MM.1S (cell line): ENCODE data around the gene C3orf18.

Experiments used
- EZH2 ChIP-seq: fragments of 300-600 bp; sonication (generic); optimal IDR thresholded peaks from 2 replicates; pipeline ENCODE3; 2017; ENCODE audit warnings: low read depth, mild to moderate bottlenecking, antibody characterized with exemption, low read length, mixed read lengths
- EZH2phosphoT487 ChIP-seq: fragments of 300-600 bp; sonication (generic); IDR thresholded peaks from 2 replicates; pipeline ENCODE4 v1.6.1; 2018; ENCODE audit warnings: antibody characterized with exemption, low read length
- TF ChIP-seq, protein P1 (sequence below): fragments of 300-600 bp; sonication (generic); IDR thresholded peaks from 2 replicates; pipeline ENCODE4 v1.5.1; 2016; ENCODE audit warnings: antibody characterized with exemption, low read length, mixed read lengths

DNA sequence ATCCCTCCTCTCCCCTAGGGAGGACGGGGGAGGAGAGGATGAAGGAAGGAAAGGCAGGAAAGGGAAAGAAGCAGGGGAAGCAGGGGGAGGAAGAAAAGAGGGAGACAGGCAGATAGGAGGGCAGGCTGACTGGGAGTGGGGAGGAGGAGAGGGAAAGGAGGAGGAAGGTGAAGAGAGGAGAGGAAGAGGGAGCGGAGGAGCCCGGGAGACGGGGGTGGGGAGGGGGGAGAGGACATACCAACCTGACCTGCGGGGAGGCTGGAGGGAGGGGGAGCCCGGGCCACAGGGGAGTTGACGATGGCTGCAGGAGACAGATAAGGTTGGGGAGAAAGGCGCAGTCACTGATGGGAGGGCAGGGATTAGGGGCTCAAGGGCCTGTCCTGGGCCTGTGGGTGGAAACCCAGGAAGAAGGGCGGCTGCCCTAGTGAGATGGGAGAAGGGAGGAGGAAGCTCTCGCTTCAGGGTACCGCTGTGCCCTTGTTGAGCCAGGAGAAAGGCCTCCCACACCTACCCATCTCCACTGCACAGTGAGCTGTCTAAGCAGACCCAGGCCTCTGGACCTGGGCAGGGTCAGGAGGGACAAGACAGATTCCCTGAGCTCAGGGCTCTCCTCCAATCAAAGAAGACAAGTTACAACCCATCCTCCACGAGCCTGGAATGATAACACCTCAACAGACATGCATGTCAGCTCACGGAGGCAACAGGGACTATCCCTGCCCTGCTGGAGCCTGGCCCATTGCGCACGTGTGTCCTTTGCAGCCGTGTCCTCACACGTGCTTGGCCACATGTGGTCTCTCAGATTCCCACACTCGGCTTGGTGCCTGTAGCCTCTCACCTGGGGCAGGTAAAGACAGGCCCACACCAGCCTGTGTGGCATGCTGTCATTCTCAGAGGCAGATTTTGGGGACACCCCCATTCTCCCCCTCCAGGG, 27.9 kb downstream of the C3orf18 start:
- TF ChIP-seq, protein P1, sequence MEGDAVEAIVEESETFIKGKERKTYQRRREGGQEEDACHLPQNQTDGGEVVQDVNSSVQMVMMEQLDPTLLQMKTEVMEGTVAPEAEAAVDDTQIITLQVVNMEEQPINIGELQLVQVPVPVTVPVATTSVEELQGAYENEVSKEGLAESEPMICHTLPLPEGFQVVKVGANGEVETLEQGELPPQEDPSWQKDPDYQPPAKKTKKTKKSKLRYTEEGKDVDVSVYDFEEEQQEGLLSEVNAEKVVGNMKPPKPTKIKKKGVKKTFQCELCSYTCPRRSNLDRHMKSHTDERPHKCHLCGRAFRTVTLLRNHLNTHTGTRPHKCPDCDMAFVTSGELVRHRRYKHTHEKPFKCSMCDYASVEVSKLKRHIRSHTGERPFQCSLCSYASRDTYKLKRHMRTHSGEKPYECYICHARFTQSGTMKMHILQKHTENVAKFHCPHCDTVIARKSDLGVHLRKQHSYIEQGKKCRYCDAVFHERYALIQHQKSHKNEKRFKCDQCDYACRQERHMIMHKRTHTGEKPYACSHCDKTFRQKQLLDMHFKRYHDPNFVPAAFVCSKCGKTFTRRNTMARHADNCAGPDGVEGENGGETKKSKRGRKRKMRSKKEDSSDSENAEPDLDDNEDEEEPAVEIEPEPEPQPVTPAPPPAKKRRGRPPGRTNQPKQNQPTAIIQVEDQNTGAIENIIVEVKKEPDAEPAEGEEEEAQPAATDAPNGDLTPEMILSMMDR, result no peak
- TF ChIP-seq EZH2 (no peak), EZH2phosphoT487 (no peak)
